GM23248 (cell line): ENCODE measurements around the gene SEMA4D.

Experiments used
- EZH2 ChIP-seq: fragments of 200-600 bp; sonication (generic); IDR thresholded peaks from 2 replicates; pipeline ENCODE4 v1.6.1; 2018; ENCODE audit warnings: antibody characterized with exemption, mild to moderate bottlenecking; ENCODE audit not compliant: insufficient read depth, poor library complexity, severe bottlenecking
- EZH2phosphoT487 ChIP-seq: fragments of 200-600 bp; sonication (generic); IDR thresholded peaks from 2 replicates; pipeline ENCODE4 v1.6.1; 2018; ENCODE audit warnings: antibody characterized with exemption, moderate library complexity, mild to moderate bottlenecking, low read depth; ENCODE audit not compliant: insufficient read depth

DNA sequence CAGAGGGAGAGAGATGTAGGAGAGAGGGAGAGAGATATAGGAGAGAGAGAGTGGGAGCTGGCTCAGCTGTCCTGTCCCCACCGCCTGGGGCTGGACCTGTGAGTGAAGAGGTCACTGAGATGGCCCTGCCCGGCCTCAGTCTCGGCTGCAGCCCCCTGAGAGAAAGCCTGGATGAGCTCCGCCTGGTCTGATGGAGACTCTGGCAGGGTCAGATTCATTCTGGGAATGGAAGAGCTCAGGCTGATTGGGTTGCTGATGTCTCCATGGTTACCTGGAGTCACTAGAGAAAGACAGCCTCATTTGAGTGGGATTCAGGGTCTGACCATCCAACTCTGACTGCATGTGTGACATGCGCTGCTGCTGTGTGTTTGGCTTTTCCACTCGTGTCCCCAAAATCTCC is 27.1 kb upstream of the SEMA4D start:
- TF ChIP-seq EZH2 (no peak), EZH2phosphoT487 (no peak)
